B cell (primary cell): ENCODE data around the gene LRRC58.

Experiments used
- EZH2 ChIP-seq: IDR thresholded peaks from 2 replicates; pipeline ENCODE4 v1.6.1; 2012; ENCODE audit warnings: borderline replicate concordance, low read depth, mild to moderate bottlenecking, moderate library complexity, low read length; ENCODE audit not compliant: insufficient read depth, poor library complexity, severe bottlenecking
- TF ChIP-seq, protein P1 (sequence below): fragments of 200-600 bp; IDR thresholded peaks from one replicate; pipeline ENCODE4 v1.8.0; 2022; ENCODE audit warnings: antibody characterized with exemption, mild to moderate bottlenecking

DNA sequence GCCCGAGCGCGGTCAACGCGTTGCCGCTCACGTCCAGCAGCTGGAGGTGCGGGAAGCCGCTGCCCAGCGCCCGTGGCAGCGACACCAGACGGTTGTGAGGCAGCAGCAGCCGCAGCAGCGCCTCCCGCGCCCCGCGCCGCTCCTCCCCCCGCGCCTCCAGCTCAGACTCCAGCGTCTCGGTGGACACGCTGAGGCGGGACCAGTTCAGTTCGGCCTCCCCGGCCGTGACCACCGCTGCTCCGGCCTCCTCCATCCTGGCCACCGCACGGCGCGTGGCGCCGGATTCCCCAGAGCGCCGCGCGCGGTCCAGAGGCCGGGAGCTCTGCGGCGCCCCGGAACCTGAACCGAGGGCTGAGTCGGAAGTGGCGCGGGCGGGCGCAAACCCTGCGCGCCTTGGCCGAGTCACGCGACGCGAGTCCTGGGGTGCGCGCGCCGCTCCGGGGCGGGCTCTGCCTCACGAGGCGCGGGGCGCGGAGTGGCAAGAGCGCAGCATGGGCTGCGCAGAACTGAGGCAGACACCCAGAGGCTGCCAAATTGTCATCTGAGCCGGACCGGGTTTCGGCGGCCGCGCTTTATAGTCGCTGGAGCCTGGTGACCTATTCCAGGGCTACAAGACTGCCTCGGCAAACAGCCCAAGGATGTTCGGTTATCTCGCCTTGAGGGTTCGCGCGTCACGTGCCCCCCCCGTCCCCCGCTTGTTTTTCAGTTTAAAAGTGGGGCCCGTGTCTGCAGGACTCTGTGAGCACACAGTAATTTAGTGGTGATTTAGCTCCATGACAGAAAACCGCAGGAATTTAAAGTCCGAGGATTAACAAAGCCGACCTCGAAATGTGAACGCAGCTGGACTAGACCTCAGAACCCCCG, at the start of gene LRRC58:
- TF ChIP-seq, protein P1, sequence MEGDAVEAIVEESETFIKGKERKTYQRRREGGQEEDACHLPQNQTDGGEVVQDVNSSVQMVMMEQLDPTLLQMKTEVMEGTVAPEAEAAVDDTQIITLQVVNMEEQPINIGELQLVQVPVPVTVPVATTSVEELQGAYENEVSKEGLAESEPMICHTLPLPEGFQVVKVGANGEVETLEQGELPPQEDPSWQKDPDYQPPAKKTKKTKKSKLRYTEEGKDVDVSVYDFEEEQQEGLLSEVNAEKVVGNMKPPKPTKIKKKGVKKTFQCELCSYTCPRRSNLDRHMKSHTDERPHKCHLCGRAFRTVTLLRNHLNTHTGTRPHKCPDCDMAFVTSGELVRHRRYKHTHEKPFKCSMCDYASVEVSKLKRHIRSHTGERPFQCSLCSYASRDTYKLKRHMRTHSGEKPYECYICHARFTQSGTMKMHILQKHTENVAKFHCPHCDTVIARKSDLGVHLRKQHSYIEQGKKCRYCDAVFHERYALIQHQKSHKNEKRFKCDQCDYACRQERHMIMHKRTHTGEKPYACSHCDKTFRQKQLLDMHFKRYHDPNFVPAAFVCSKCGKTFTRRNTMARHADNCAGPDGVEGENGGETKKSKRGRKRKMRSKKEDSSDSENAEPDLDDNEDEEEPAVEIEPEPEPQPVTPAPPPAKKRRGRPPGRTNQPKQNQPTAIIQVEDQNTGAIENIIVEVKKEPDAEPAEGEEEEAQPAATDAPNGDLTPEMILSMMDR, result peak; percentile 25
- TF ChIP-seq EZH2, result no peak
